Epithelial cell of esophagus (primary cell): ENCODE measurements around the gene ENTHD1.

Experiments used
- DNase-seq: peaks from one replicate; pipeline ENCODE4 v3.0.0; 2010; ENCODE audit warnings: low read depth
- H3K4me3 ChIP-seq: 2 replicates; pipeline ENCODE4 v1.5.1; 2011; ENCODE audit warnings: mild to moderate bottlenecking, low read length, control low read depth
- CTCF ChIP-seq: IDR thresholded peaks from 2 replicates; pipeline ENCODE4 v1.5.1; 2011; ENCODE audit warnings: low read depth, mild to moderate bottlenecking, low read length, control low read depth, inconsistent platforms; ENCODE audit not compliant: insufficient read depth; ENCODE audit errors: missing control alignments

The ENTHD1 gene

GRCh38 chr22:39765661-39766060, 127.9 kb downstream of the ENTHD1 start:
- no peak for DNase-seq
- no peak overlapping the region for H3K4me3 ChIP-seq
- no peak for TF ChIP-seq CTCF

GRCh38 chr22:39765046-39765445, 128.5 kb downstream of the ENTHD1 start:
- DNase-seq: no peak
- no peak for TF ChIP-seq CTCF
- no peak overlapping the region for H3K4me3 ChIP-seq

- no peak overlapping the region for H3K4me3 ChIP-seq
- TF ChIP-seq CTCF: no peak
- no peak for DNase-seq
These were observed 130.3 kb downstream of the ENTHD1 start for GRCh38 chr22:39763276-39763675.

GRCh38 chr22:39750759-39751158, 142.8 kb downstream of the ENTHD1 start:
- no peak overlapping the region for H3K4me3 ChIP-seq
- no peak for TF ChIP-seq CTCF
- DNase-seq: no peak

GRCh38 chr22:39748877-39749276, 144.7 kb downstream of the ENTHD1 start:
- peak; percentile 51 for DNase-seq
- no peak for TF ChIP-seq CTCF
- H3K4me3 ChIP-seq: no peak overlapping the region

GRCh38 chr22:39746600-39747262, 146.8 kb downstream of the ENTHD1 start:
- no peak for TF ChIP-seq CTCF
- DNase-seq: no peak
- H3K4me3 ChIP-seq: no peak overlapping the region

- H3K4me3 ChIP-seq: no peak overlapping the region
- no peak for DNase-seq
- TF ChIP-seq CTCF: no peak
These were observed 147.8 kb downstream of the ENTHD1 start for GRCh38 chr22:39745789-39746188.
